Liver (tissue), 9 donors: Measurements from ENCODE around the gene CNNM2. TPM values are rescaled to one million over a fixed set of nuclear protein-coding genes. Genes with fewer than 3 reads are reported as not detected.

Source experiments
- DNase-seq: peaks from one replicate; pipeline ENCODE4 v3.0.0-alpha.2; 2017; ENCODE audit warnings: low spot score
- H3K27ac ChIP-seq, 2 donors: one replicate each; pipeline ENCODE4 v1.7.0; 2013; ENCODE audit warnings: inconsistent platforms in 2 of 2, low read length in 2 of 2, control low read depth in 1 of 2, low read depth in 1 of 2, mild to moderate bottlenecking in 1 of 2
- H3K27me3 ChIP-seq, 4 donors: one replicate each; pipeline versions ENCODE4 v1.6.1 to v1.7.0; 2013; ENCODE audit warnings: low read length in 3 of 4, inconsistent platforms in 1 of 4, mild to moderate bottlenecking in 1 of 4, moderate library complexity in 1 of 4; ENCODE audit not compliant: control insufficient read depth in 4 of 4, insufficient read depth in 4 of 4
- H3K36me3 ChIP-seq, 4 donors: one replicate each; pipeline versions ENCODE4 v1.6.1 to v1.7.0; 2013; ENCODE audit warnings: low read length in 3 of 4, mild to moderate bottlenecking in 3 of 4, low read depth in 1 of 4, moderate library complexity in 1 of 4; ENCODE audit not compliant: control insufficient read depth in 4 of 4, insufficient read depth in 3 of 4
- H3K4me1 ChIP-seq, 4 donors: one replicate each; pipeline versions ENCODE4 v1.6.1 to v1.7.0; 2013; ENCODE audit warnings: low read length in 3 of 4, mild to moderate bottlenecking in 3 of 4, moderate library complexity in 1 of 4; ENCODE audit not compliant: control insufficient read depth in 4 of 4, insufficient read depth in 4 of 4
- H3K4me3 ChIP-seq, 3 donors: one replicate each; pipeline versions ENCODE4 v1.6.1 to v1.7.0; 2013; ENCODE audit warnings: low read length in 3 of 3, control low read depth in 1 of 3, low read depth in 1 of 3, mild to moderate bottlenecking in 1 of 3
- H3K9ac ChIP-seq, 2 donors: one replicate each; pipeline ENCODE4 v1.7.0; 2013; ENCODE audit warnings: low read length in 2 of 2, mild to moderate bottlenecking in 2 of 2, moderate library complexity in 2 of 2, control low read depth in 1 of 2, low read depth in 1 of 2
- H3K9me3 ChIP-seq, 4 donors: one replicate each; pipeline versions ENCODE4 v1.6.1 to v1.7.0; 2013; ENCODE audit warnings: low read length in 3 of 4; ENCODE audit not compliant: control insufficient read depth in 4 of 4
- ATF3 ChIP-seq: IDR thresholded peaks from 2 replicates; pipeline ENCODE4 v1.6.1; 2016; ENCODE audit warnings: antibody characterized with exemption
- CTCF ChIP-seq: fragments of 150-350 bp; IDR thresholded peaks from 2 replicates; pipeline ENCODE4 v1.5.1; 2017; ENCODE audit warnings: improper control_type of control experiment, low read depth, low read length; ENCODE audit not compliant: missing input control
- EGR1 ChIP-seq, 2 donors: IDR thresholded peaks; 2 replicates each; pipeline ENCODE4 v1.6.1; 2016 to 2018; ENCODE audit warnings: antibody characterized with exemption in 2 of 2, low read depth in 2 of 2
- FOXA1 ChIP-seq: IDR thresholded peaks from 2 replicates; pipeline ENCODE4 v1.6.1; 2016; ENCODE audit warnings: antibody characterized with exemption
- FOXA2 ChIP-seq: IDR thresholded peaks from 2 replicates; pipeline ENCODE4 v1.6.1; 2016; ENCODE audit warnings: antibody characterized with exemption
- GABPA ChIP-seq, 2 donors: IDR thresholded peaks in 1 of 2; conservative IDR thresholded peaks in 1 of 2; 2 replicates each; pipeline ENCODE4 v1.6.1; 2016; ENCODE audit warnings: antibody characterized with exemption in 2 of 2, mild to moderate bottlenecking in 1 of 2, moderate library complexity in 1 of 2
- HNF4A ChIP-seq, 2 donors: conservative IDR thresholded peaks; 2 replicates each; pipeline ENCODE4 v1.6.1; 2016; ENCODE audit warnings: antibody characterized with exemption in 2 of 2, mild to moderate bottlenecking in 2 of 2
- HNF4G ChIP-seq: IDR thresholded peaks from 2 replicates; pipeline ENCODE4 v1.6.1; 2016; ENCODE audit warnings: antibody characterized with exemption
- JUND ChIP-seq, 2 donors: IDR thresholded peaks; 2 replicates each; pipeline ENCODE4 v1.6.1; 2016; ENCODE audit warnings: antibody characterized with exemption in 2 of 2
- MAX ChIP-seq: IDR thresholded peaks from 2 replicates; pipeline ENCODE4 v1.6.1; 2016; ENCODE audit warnings: antibody characterized with exemption
- NR2F2 ChIP-seq: IDR thresholded peaks from 2 replicates; pipeline ENCODE4 v1.6.1; 2016; ENCODE audit warnings: antibody characterized with exemption
- RAD21 ChIP-seq, 2 donors: IDR thresholded peaks; 2 replicates each; pipeline ENCODE4 v1.6.1; 2016; ENCODE audit warnings: antibody characterized with exemption in 2 of 2, mild to moderate bottlenecking in 2 of 2
- REST ChIP-seq: IDR thresholded peaks from 2 replicates; pipeline ENCODE4 v1.6.1; 2016; ENCODE audit warnings: antibody characterized with exemption, mild to moderate bottlenecking
- RXRA ChIP-seq, 2 donors: IDR thresholded peaks; 2 replicates each; pipeline ENCODE4 v1.6.1; 2017 to 2018; ENCODE audit warnings: antibody characterized with exemption in 2 of 2, mild to moderate bottlenecking in 1 of 2
- SP1 ChIP-seq: IDR thresholded peaks from 2 replicates; pipeline ENCODE4 v1.6.1; 2018; ENCODE audit warnings: antibody characterized with exemption, mild to moderate bottlenecking
- TAF1 ChIP-seq: conservative IDR thresholded peaks from 2 replicates; pipeline ENCODE4 v1.6.1; 2016; ENCODE audit warnings: antibody characterized with exemption, mild to moderate bottlenecking
- YY1 ChIP-seq: IDR thresholded peaks from 2 replicates; pipeline ENCODE4 v1.6.1; 2016; ENCODE audit warnings: antibody characterized with exemption, mild to moderate bottlenecking
- ZBTB33 ChIP-seq: IDR thresholded peaks from 2 replicates; pipeline ENCODE4 v1.6.1; 2016; ENCODE audit warnings: antibody characterized with exemption
- WGBS: extraction: QIAGEN DNeasy Blood & Tissue Kit; methylation state at CpG from one replicate; pipeline ENCODE4 v1.1.7; 2013; 5-methylcytosine and 5-hydroxymethylcytosine counted together
- polyA plus RNA-seq, 2 donors: library from polyadenylated mRNA; stranded (reverse) in 1 of 2; unstranded in 1 of 2; fragments of 200-250 nt in 1 of 2; fragments of >200 nt in 1 of 2; fragmentation: Nextera tagmentation in 1 of 2; extraction: Ambion mirVana in 1 of 2; gene quantifications; one replicate each; pipeline versions ENCODE4 v1.2.1 to v1.2.3, GENCODE V29; 2013 to 2015
- total RNA-seq, 2 donors: library from RNA; depleted of rRNA; stranded (reverse); fragments of >200 nt; gene quantifications; one replicate each; pipeline ENCODE4 v1.2.3, GENCODE V29; 2014
- donor health status: healthy.
- donor health status: healthy.
- donor health status: healthy.
- donor health status: healthy.
- donor health status: healthy.

The CNNM2 gene
- total and polyA plus RNA-seq, 4 donors: 2.0 to 10.8 (median 6.9) TPM

- Histone ChIP-seq H3K36me3 (peaks cover 10 to 69% (median 66%) of the 10 kb centered on the region in 4 donors), H3K27me3 (no peaks in the 10 kb centered on the region), H3K27ac (no peak overlapping the region), H3K4me1 (no peaks in the 10 kb centered on the region), H3K4me3 (no peak overlapping the region), H3K9ac (no peak overlapping the region), H3K9me3 (no peaks in the 10 kb centered on the region)
- no peak for DNase-seq
- 98% methylated on average over 7 of the region's 7 CpGs for WGBS
- TF ChIP-seq RAD21 (IDR thresholded peaks at IDR 0.05) (no peak), GABPA (IDR thresholded peaks at IDR 0.05 in 1 of 2, conservative IDR thresholded peaks at IDR 0.05 in 1 of 2) (no peak), ZBTB33 (no peak), REST (no peak), RXRA (IDR thresholded peaks at IDR 0.05) (no peak), EGR1 (IDR thresholded peaks at IDR 0.05; ENCODE audit: low read depth in 2 of 2) (no peak), NR2F2 (no peak), HNF4G (no peak)
These were observed 172.8 kb downstream of the CNNM2 start for GRCh38 chr10:103090911-103091310.

GRCh38 chr10:103095005-103095404 lies 176.9 kb downstream of the CNNM2 start:
- no peak for TF ChIP-seq SP1
- no peak for TF ChIP-seq FOXA2
- TF ChIP-seq RAD21 (IDR thresholded peaks at IDR 0.05): no peak
- TF ChIP-seq MAX: no peak
- no peak for TF ChIP-seq HNF4A (conservative IDR thresholded peaks at IDR 0.05)
- no peak for TF ChIP-seq RXRA (IDR thresholded peaks at IDR 0.05)
- TF ChIP-seq FOXA1: no peak
- TF ChIP-seq YY1: no peak
- TF ChIP-seq GABPA (IDR thresholded peaks at IDR 0.05 in 1 of 2, conservative IDR thresholded peaks at IDR 0.05 in 1 of 2): no peak
- TF ChIP-seq CTCF: no peak
- no peak for TF ChIP-seq ATF3
- TF ChIP-seq ZBTB33: no peak
- TF ChIP-seq NR2F2: no peak
- TF ChIP-seq TAF1: no peak
- TF ChIP-seq HNF4G: no peak
- TF ChIP-seq JUND (IDR thresholded peaks at IDR 0.05): no peak
- TF ChIP-seq REST: no peak
- TF ChIP-seq EGR1 (IDR thresholded peaks at IDR 0.05; ENCODE audit: low read depth in 2 of 2): no peak
- Histone ChIP-seq H3K9ac (no peak overlapping the region), H3K27me3 (no peaks in the 10 kb centered on the region), H3K27ac (no peak overlapping the region), H3K36me3 (peaks cover 5 to 73% (median 65%) of the 10 kb centered on the region in 4 donors), H3K9me3 (no peaks in the 10 kb centered on the region), H3K4me1 (no peaks in the 10 kb centered on the region), H3K4me3 (no peak overlapping the region)
- DNase-seq: no peak
